ENCODE measurements around the gene ACOD1.
"Not testable (repeated sequence)": the region's sequence is repeated elsewhere in the genome, so short reads cannot be mapped to it uniquely, and the experiment has no call there.

Gene ACOD1

DNA sequence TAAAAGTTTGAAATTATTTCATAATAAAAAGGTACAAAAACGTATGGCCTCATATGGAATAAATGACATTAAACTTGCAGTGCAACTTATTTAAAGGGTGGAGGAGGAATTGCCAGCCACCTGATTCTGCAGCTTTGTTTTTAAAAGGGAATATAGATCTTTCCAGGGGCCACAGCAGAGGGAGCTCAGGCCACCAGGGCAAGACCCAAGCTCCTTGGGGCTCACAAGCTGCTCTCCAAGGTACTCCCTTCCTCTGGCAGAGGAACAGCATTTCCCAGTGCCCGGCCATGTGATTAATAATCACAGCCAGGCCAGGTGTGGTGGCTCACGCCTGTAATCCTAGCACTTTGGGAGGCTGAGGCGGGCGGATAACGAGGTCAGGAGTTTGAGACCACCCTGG lies 6.2 kb downstream of the ACOD1 start:
- DNase-seq = no peak

- no peak for DNase-seq
Measured at GRCh38 chr13:76955193-76955592, 6.9 kb downstream of the ACOD1 start.

DNA sequence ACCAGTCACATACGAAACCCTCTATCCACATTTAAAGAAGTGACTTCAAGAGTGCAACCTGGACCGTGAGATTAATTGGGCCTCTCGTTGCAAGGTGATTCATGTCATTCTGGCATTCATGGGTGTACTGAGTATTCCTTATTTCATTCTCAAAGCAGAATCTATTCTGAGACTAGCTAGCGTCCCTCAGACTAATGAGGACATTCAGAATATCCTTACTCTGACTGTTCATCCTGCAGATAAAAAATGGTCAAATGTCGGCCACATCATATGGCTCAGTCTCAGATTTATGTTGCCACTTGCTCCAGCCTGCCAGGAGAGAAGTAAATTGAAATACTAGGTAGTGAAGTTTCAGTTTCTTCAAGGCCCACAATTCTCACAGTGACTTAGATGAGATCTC lies 7.3 kb downstream of the ACOD1 start:
- no peak for DNase-seq

GRCh38 chr13:76958841-76959432 lies 10.6 kb downstream of the ACOD1 start:
- DNase-seq = no peak

GRCh38 chr13:76959734-76960133 lies 11.4 kb downstream of the ACOD1 start:
- not testable (repeated sequence) for DNase-seq

- DNase-seq = no peak
Measured at GRCh38 chr13:76965759-76966421, 17.6 kb downstream of the ACOD1 start.

DNA sequence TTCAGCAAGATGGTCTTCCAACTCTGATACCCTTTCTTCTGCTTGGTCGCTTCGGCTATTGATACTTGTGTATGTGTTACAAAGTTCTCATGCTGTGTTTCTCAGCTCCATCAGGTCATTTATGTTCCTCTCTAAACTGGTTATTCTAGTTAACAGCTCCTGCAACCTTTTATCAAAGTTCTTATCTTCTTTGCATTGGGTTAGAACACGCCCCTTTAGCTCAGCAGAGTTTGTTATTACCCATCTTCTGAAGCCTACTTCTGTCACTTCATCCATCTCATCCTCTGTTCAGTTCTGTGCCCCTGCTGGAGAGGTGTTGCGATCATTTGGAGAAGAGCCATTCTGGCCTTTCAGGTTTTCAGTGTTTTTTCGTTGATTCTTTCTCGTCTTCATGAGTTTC lies 18.7 kb downstream of the ACOD1 start:
- no peak for DNase-seq

GRCh38 chr13:76968041-76968440 lies 19.7 kb downstream of the ACOD1 start:
- no peak for DNase-seq

DNA sequence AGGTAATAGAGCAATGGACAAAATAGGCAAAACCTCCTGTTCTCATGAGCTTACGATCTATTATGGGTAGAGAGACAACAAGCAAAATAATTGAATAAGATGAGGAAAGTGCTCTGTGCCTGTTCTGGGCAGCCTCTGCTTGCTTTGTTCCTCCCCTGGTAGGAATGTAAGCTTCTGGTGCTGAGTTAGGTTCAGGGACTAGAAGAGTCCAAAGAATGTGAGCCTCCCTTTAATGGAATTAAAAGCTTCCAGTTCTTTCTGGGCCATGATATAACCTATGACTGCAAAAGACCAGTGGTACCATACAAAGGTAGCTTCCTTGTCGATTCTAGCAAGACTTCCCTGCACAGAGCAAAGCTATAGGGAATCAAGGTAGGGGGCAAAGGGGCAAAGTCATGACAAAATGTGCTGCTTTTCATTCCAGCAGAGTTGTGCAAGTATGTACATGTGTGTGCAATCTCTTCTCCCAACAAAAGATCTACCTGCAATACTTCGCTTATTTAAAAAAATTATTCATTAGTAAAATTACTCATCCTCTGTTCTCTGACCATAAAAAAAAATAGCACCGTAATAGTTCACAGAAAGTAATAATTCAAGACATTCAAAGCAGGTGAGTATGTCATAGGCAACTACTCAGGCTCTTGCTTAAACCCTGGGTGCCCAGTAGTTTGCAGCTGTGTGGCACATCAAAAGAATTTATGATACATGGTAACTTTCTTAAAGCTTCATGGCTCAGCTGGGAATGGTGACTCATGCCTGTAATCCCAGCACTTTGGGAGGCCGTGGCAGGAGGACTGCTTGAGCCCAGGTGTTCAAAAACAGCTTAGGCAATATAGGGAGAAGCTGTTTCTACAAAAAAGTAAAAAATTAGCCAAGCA lies 21.4 kb downstream of the ACOD1 start:
- no peak for DNase-seq

DNA sequence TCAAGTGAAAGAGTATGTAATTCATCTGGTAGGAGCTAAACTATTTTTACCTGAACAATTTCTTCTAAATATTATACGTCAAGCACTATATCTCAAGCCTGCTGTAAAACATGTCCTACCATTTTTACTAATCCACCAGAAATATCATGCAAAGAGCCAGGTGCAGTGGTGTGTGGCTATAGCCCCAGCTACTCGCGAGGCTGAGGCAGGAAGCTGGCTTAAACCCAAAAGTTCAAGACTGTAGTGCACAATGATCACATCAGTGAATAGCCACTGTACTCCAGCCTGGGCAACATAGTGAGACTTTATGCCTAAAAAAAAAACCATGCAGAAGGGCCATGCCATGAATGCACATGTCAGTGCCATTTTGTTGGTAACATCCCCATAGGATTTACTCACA lies 22.9 kb downstream of the ACOD1 start:
- no peak for DNase-seq

- DNase-seq = no peak
Measured at GRCh38 chr13:76971851-76972829, 23.8 kb downstream of the ACOD1 start.

GRCh38 chr13:76973920-76974617 lies 25.8 kb downstream of the ACOD1 start:
- no peak for DNase-seq

DNA sequence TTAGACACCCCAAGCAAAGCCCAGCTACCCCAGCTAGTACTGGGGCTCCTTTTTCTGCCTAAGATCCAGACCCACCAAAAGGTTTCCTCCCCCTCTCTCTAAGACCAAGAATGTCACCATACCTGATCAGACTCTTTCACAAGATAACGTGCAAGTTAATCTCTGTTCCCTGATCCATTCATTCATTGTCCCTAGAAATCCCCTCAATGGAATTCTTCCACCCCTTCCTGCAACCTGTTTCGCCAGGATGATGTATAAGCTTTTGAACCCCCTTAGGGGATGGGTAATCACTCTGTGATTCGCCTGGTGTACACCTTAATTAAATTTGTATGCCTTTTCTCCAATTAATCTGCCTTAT lies 26.3 kb downstream of the ACOD1 start:
- no peak for DNase-seq

- no peak for DNase-seq
Measured at GRCh38 chr13:76975863-76976262, 27.6 kb downstream of the ACOD1 start.

- no peak for DNase-seq
Measured at GRCh38 chr13:76976490-76976889, 28.2 kb downstream of the ACOD1 start.

DNA sequence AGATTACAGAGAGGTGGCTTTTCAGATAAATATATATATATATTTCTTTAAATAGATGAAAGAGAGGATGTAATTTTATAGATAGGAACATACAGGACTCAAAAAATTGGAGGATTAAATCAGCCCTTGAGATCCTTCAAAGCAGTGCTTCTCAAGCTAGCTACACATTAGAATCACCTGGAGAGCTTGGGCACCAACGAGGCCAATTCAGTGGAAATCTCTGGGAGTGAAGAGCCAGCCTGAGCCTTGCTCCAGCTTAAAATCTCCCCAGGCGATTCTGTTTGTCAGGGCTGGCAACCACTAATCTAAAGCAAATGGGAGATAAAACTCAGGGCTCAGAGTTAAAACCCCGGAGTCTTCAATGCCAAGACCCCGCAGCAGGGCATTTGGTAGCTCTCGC lies 28.6 kb downstream of the ACOD1 start:
- no peak for DNase-seq

- DNase-seq = peak; percentile 23 to 51
Measured at GRCh38 chr13:76980075-76980718, 31.9 kb downstream of the ACOD1 start.

GRCh38 chr13:76982061-76982460 lies 33.8 kb downstream of the ACOD1 start:
- DNase-seq = no peak

DNA sequence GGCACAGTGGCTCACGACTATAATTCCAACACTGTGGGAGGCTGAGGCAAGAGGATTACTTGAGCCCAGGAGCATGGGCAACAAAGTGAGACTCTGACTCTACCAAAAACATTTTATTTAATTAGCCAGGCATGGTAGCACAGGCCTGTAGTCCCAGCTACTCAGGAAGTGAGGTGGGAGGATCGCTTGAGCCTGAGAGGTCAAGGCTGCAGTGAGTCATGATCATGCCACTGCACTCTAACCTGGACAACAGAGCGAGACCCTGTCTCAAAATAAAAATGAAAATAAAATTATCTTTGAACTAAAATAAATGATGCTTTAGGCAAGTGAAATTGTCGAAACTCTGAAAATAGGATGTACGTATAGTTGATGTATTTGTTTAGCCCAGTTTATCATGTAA lies 35.4 kb downstream of the ACOD1 start:
- no peak for DNase-seq

DNA sequence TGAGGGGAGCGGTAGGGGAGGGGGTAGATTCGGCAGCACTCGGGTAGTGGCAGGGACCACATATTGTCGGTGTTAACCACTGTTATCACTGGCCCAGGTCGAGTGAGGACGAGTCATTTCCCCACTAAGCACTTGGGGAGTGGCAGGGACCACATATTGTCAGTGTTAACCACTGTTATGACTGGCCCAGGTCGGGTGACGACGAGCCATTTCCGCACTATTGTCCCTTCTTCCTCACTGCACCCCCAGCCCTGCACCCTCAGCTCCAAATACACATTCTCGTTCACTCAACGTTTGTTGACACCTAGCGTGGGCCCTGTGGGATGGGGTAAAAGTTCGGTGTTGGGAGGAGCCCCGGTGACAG lies 43.1 kb downstream of the ACOD1 start:
- peak in 1 of 2 donors; percentile 39 for DNase-seq

GRCh38 chr13:76991796-76992547 lies 43.7 kb downstream of the ACOD1 start, which contains the start of gene CLN5:
Gene CLN5, plus strand, starts transcription at chr13:76992081. Its CDS starts 18 bp downstream, at chr13:76992099.
- peak; percentile 90 to 91 for DNase-seq

Measured in bone marrow (tissue), 2 donors.